Activated T-cell treated with anti-CD3 and anti-CD28 coated beads, Interleukin-2, amount 50 U/mL, for 72 hours (primary cell): ENCODE data around the gene CDIPT. TPM values are rescaled to one million over a fixed set of nuclear protein-coding genes. Genes with fewer than 3 reads are reported as not detected.

Source experiments
- ATAC-seq, 2 donors: fragments of 150-1000 bp; cut with Tn5 transposase; replicated peaks in 1 of 2; 2 replicates each; pipeline ENCODE4 v1.10.0; 2021; ENCODE audit warnings: moderate library complexity in 2 of 2, mild to moderate bottlenecking in 1 of 2
- DNase-seq, 2 donors: peaks; one replicate each; pipeline ENCODE4 v3.0.0; 2021 to 2022; ENCODE audit warnings: mixed read lengths in 1 of 2
- H3K27ac Mint-ChIP-seq: one replicate; pipeline ENCODE4 v1.8.0; 2022; ENCODE audit warnings: mild to moderate bottlenecking, moderate library complexity, mixed read lengths
- H3K27me3 Mint-ChIP-seq: one replicate; pipeline ENCODE4 v1.8.0; 2022; ENCODE audit warnings: low read depth, mixed read lengths
- H3K36me3 Mint-ChIP-seq, 2 donors: one replicate each; pipeline ENCODE4 v1.8.0; 2022; ENCODE audit warnings: mixed read lengths in 2 of 2, mild to moderate bottlenecking in 1 of 2; ENCODE audit not compliant: insufficient read depth in 2 of 2
- H3K4me1 Mint-ChIP-seq: one replicate; pipeline ENCODE4 v1.8.0; 2022; ENCODE audit warnings: low read depth, mixed read lengths
- H3K4me3 Mint-ChIP-seq, 2 donors: one replicate each; pipeline ENCODE4 v1.8.0; 2022; ENCODE audit warnings: mild to moderate bottlenecking in 2 of 2, mixed read lengths in 2 of 2, moderate library complexity in 2 of 2
- H3K9me3 Mint-ChIP-seq, 2 donors: one replicate each; pipeline ENCODE4 v1.8.0; 2022; ENCODE audit warnings: mixed read lengths in 2 of 2
- total RNA-seq, 2 donors: library from RNA; stranded (reverse); gene quantifications; one replicate each; pipeline ENCODE4 v1.2.3, GENCODE V29; 2022

Gene CDIPT
- total RNA-seq, 2 donors from 2014 or later = 48.7 to 56.0 TPM

GRCh38 chr16:29900888-29901606, 38.0 kb upstream of the CDIPT start:
- Mint-ChIP-seq H3K27ac (no peak overlapping the region), H3K27me3 (peaks cover 24% of the 10 kb centered on the region), H3K4me1 (peaks cover 21% of the 10 kb centered on the region), H3K4me3 (peak overlapping the region; percentile 78 to 91), H3K36me3 (no peaks in the 10 kb centered on the region), H3K9me3 (no peaks in the 10 kb centered on the region)
- ATAC-seq = no peak
- DNase-seq = no peak

GRCh38 chr16:29900102-29900887, 37.3 kb upstream of the CDIPT start, which contains the start of gene ASPHD1:
TSS of gene ASPHD1 (plus strand) at chr16:29900488. CDS start at chr16:29900972, 484 bp downstream.
- H3K36me3 Mint-ChIP-seq = no peaks in the 10 kb centered on the region
- H3K4me1 Mint-ChIP-seq = peaks cover 21% of the 10 kb centered on the region
- H3K27me3 Mint-ChIP-seq = peaks cover 24% of the 10 kb centered on the region
- ATAC-seq (peak; percentile 90), DNase-seq (peak; percentile 84 to 86)
- H3K9me3 Mint-ChIP-seq = no peaks in the 10 kb centered on the region
- no peak within 1 kb of the TSS for H3K27ac Mint-ChIP-seq
- peak within 1 kb of the TSS; percentile 78 to 91 for H3K4me3 Mint-ChIP-seq

DNA sequence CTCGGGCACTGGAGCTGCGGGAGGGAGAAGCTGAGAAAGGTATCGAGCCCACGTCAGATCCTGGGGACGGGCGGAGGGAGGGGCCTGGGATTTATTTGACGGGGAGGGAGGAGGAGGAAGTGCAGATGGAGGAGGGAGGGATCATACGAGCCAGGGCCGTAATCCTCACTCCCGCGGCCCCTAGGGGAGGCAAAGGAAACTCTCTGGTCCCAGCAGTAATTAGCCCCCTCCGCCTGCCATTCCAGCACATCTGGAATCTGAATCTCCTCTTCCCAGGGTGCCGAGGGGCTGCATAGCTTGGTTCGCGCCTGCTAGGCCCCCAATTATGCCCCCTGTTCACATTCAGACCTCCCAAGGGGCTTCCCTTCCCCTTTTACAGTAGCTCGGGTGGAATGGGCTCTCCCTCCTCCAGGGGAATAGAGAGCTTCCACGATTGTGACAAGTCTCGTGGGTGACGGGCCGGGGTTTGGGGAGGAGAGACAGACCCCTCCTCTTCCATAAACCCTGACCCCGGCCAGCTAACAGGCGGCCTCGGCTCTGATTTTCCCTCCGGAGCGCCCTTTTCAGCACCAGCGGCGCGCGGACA, 36.6 kb upstream of the CDIPT start, which contains the start of gene SEZ6L2:
TSS of gene SEZ6L2 (minus strand) at position 35 of the 586 bp plus-strand sequence. CDS start 531 bp downstream, outside the sequence.
- H3K27ac Mint-ChIP-seq = no peak within 1 kb of the TSS
- peaks cover 24% of the 10 kb centered on the region for H3K27me3 Mint-ChIP-seq
- no peaks in the 10 kb centered on the region for H3K36me3 Mint-ChIP-seq
- peak in 1 of 2 donors; percentile 9 for ATAC-seq
- DNase-seq = peak; percentile 15 to 18
- no peaks in the 10 kb centered on the region for H3K9me3 Mint-ChIP-seq
- peaks cover 21% of the 10 kb centered on the region for H3K4me1 Mint-ChIP-seq
- peak within 1 kb of the TSS; percentile 78 to 91 for H3K4me3 Mint-ChIP-seq

DNA sequence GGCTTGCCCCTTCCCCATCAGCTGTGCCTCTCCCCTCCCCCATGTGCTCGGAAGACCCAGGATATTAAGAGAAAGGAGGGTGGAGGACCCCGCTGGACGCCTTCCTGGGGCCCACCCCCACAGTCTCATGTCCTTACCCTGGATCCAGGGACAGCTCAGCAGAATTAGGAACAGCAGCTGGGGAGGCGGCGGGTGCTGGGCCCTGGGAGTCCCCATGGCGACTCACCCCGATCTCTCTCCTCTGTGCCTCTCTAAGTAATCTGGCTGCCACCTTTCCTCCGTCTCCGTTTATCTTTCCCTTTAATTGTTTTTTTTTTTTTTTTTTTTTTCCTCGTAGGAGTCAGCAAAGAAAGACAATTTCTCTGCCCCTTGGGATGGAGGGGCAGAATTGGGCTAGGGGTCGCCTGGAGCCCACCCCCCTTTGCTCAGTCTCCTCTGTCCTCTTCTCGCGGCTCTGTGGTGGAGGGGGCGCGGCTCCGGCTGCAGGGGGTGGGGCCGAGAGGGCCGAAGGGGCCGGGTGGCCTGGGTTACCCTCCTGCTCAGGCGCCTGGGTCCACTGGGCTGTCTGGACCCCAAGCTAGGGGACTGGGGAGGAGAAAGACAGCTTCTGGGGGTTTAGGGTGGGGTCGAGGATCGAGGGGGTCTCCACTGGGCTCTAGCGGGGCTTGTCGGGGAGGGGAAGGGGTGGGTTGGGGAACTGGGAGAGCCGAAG, 35.9 kb upstream of the CDIPT start:
- Mint-ChIP-seq H3K4me3 (peak overlapping the region; percentile 49 to 66), H3K4me1 (peaks cover 21% of the 10 kb centered on the region), H3K9me3 (no peaks in the 10 kb centered on the region), H3K27ac (no peak overlapping the region), H3K27me3 (peaks cover 24% of the 10 kb centered on the region), H3K36me3 (no peaks in the 10 kb centered on the region)
- ATAC-seq (no peak), DNase-seq (no peak)

- H3K27ac Mint-ChIP-seq = no peak overlapping the region
- H3K36me3 Mint-ChIP-seq = no peaks in the 10 kb centered on the region
- DNase-seq = no peak
- no peak for ATAC-seq
- peaks cover 17% of the 10 kb centered on the region for H3K4me1 Mint-ChIP-seq
- peaks cover 24% of the 10 kb centered on the region for H3K27me3 Mint-ChIP-seq
- peak overlapping the region; percentile 25 to 66 for H3K4me3 Mint-ChIP-seq
- no peaks in the 10 kb centered on the region for H3K9me3 Mint-ChIP-seq
These were observed 35.2 kb upstream of the CDIPT start for GRCh38 chr16:29898135-29898803.

DNA sequence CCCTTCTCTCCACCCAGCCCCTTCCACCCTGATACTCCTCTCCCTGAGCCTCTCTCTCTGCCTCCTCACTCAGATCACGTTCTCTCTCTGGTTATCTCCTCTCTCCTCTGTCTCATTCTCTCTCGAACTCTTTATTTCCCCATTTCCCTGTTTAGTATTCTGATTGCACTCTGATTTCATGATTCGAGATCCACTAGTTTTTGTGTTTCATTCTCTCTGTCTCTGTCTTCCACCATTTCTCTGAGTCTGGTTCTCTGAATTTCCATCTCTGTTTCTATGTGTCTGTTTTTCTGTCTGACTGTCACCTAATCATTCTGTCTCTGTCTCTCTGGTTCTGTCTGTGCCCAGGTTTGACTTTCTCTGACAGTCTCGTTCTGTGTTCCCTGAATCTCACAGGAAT, 34.3 kb upstream of the CDIPT start:
- Mint-ChIP-seq H3K27me3 (peaks cover 24% of the 10 kb centered on the region), H3K9me3 (no peaks in the 10 kb centered on the region), H3K36me3 (no peaks in the 10 kb centered on the region), H3K27ac (no peak overlapping the region), H3K4me1 (peaks cover 17% of the 10 kb centered on the region), H3K4me3 (no peak overlapping the region)
- ATAC-seq (no peak), DNase-seq (no peak)

DNA sequence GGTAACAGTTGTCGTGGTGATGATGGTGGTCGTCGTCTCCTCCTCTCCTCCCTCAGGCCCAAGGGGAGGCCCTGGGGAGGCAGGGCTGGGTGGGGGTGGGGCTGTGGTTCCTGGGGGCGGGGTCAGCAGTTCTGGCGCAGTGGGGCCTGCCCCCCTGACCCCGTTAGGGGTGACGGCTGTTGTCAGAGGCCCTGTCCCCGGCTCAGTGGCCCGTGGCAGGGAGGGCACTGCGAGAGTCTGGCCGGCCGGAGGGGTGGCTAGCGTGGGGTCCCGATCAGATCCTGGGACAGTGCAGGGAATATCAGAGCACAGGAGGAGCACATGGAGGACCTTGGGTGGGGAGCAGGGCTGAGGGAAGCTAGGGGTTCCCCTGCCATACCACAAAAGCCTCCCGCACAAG, 33.8 kb upstream of the CDIPT start:
- Mint-ChIP-seq H3K36me3 (no peaks in the 10 kb centered on the region), H3K4me1 (peaks cover 17% of the 10 kb centered on the region), H3K27ac (no peak overlapping the region), H3K9me3 (no peaks in the 10 kb centered on the region), H3K4me3 (no peak overlapping the region), H3K27me3 (peaks cover 24% of the 10 kb centered on the region)
- ATAC-seq (no peak), DNase-seq (no peak)

DNA sequence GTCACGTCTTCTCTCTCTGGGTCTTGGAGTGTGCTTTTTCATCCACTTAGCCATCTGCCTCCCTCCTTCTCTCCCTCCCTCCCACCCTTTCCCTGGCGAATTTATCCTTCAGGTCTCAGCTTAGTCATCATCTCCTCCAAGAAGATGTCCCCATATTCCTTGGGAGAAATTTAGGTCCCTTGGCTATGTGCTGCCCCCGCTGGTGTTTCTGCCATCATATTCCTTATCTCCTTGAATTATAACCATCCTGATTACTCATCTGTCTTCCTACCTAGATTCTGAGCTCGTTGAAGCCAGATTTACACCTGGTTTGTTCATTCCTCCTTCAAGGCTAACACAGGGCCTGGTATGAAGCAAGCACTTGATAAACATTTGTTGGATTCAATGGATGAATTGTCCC, 31.3 kb upstream of the CDIPT start:
- no peak for ATAC-seq

GRCh38 chr16:29893553-29893952, 30.5 kb upstream of the CDIPT start:
- Mint-ChIP-seq H3K36me3 (no peaks in the 10 kb centered on the region), H3K4me3 (no peak overlapping the region), H3K27ac (no peak overlapping the region), H3K9me3 (no peaks in the 10 kb centered on the region), H3K4me1 (peaks cover 4% of the 10 kb centered on the region), H3K27me3 (peaks cover 17% of the 10 kb centered on the region)
- ATAC-seq (no peak), DNase-seq (no peak)

More for the DNA sequence above, 31.3 kb upstream of the CDIPT start:
- peaks cover 24% of the 10 kb centered on the region for H3K27me3 Mint-ChIP-seq
- DNase-seq = no peak
- peaks cover 7% of the 10 kb centered on the region for H3K4me1 Mint-ChIP-seq
- H3K9me3 Mint-ChIP-seq = no peaks in the 10 kb centered on the region
- H3K27ac Mint-ChIP-seq = no peak overlapping the region
- no peak overlapping the region for H3K4me3 Mint-ChIP-seq
- H3K36me3 Mint-ChIP-seq = no peaks in the 10 kb centered on the region

DNA sequence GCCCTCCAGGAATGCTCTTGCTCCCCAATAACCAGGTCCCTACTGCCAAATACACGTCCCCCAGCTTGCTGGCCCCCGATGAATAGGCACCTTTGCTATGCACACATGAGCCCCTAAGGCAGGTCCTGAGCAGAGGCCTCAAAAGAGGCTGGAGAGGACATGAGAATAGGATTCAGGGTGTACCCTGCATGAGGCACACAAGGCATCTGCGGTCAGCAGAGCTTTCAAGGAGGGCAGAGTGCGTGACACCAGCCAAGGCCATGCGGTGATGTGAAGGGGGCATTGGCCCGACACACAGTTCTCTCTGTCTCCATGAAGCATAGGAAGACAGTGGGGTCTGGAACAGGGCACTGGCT, 29.4 kb upstream of the CDIPT start:
- Mint-ChIP-seq H3K4me1 (no peaks in the 10 kb centered on the region), H3K4me3 (no peak overlapping the region), H3K9me3 (no peaks in the 10 kb centered on the region), H3K36me3 (no peaks in the 10 kb centered on the region), H3K27ac (no peak overlapping the region), H3K27me3 (peaks cover 6% of the 10 kb centered on the region)
- ATAC-seq (no peak), DNase-seq (no peak)

- Mint-ChIP-seq H3K4me3 (no peak overlapping the region), H3K27me3 (no peaks in the 10 kb centered on the region), H3K9me3 (no peaks in the 10 kb centered on the region), H3K27ac (no peak overlapping the region), H3K36me3 (no peaks in the 10 kb centered on the region), H3K4me1 (no peaks in the 10 kb centered on the region)
- DNase-seq (no peak), ATAC-seq (no peak)
These were observed 28.8 kb upstream of the CDIPT start for GRCh38 chr16:29891525-29892457.
